ENCODE results near the gene INPP4A. TPM values are rescaled to one million over a fixed set of nuclear protein-coding genes. Genes with fewer than 3 reads are reported as not detected.

The INPP4A gene
- polyA plus RNA-seq, 2 of the 4 experiments (the other 2 are of a cell fraction) = 9.4 to 16.0 TPM

GRCh38 chr2:98458207-98458606 lies 13.5 kb downstream of the INPP4A start:
- peak overlapping the region; percentile 56 for H3K4me2 ChIP-seq

GRCh38 chr2:98458667-98459380 lies 14.2 kb downstream of the INPP4A start:
- CTCF ChIA-PET = interaction anchor here (1.3 kb wide), 2 partner anchors 12 to 47 kb away, joined by 3 read pairs; no protein-coding TSS in a partner anchor
- H3K4me1 ChIP-seq = peaks cover 65% of the 10 kb centered on the region
- H3K4me3 ChIP-seq = no peak overlapping the region
- no peak for ATAC-seq
- WGBS (ENCODE audit: missing lambda C conversion rate) = 94% methylated on average over 14 of the region's 14 CpGs
- POLR2A ChIA-PET = interaction anchor here (1.5 kb wide), 1 partner anchor 14 kb away, joined by 5 read pairs; the partner anchor contains the start of gene INPP4A
- H3K9me3 ChIP-seq = no peaks in the 10 kb centered on the region
- DNase-seq (ENCODE audit: low read depth in 1 of 2, low spot score in 1 of 2) = no peak
- FAIRE-seq = no peak
- peak overlapping the region in 1 of 2 experiments; percentile 84; a peak in 3 of 6 replicates for H3K27ac ChIP-seq
- no peak overlapping the region for H3K4me2 ChIP-seq
- TF ChIP-seq FOSL2 (IDR thresholded peaks at IDR 0.05) = no peak
- no peak for TF ChIP-seq FOSL2 (CRISPR knock-in tag; IDR thresholded peaks at IDR 0.05)
- no peak for TF ChIP-seq BHLHE40 (IDR thresholded peaks at IDR 0.05; ENCODE audit: low read depth, low read length)
- TF ChIP-seq HOXB5 (CRISPR knock-in tag; IDR thresholded peaks at IDR 0.05) = no peak
- no peak for TF ChIP-seq CBX8 (IDR thresholded peaks at IDR 0.05)
- TF ChIP-seq NPAS2 (CRISPR knock-in tag; IDR thresholded peaks at IDR 0.05; ENCODE audit: borderline replicate concordance) = no peak
- no peak for TF ChIP-seq MYC (IDR thresholded peaks at IDR 0.05; ENCODE audit: borderline replicate concordance, low read length)
- TF ChIP-seq GATA3 (IDR thresholded peaks at IDR 0.05; ENCODE audit: borderline replicate concordance) = no peak
- no peak for TF ChIP-seq NR3C1 (IDR thresholded peaks at IDR 0.05)
- TF ChIP-seq MAX (IDR thresholded peaks at IDR 0.05) = no peak
- TF ChIP-seq PBX3 (IDR thresholded peaks at IDR 0.05) = no peak
- TF ChIP-seq MAFK (IDR thresholded peaks at IDR 0.05; ENCODE audit: partially characterized antibody) = no peak
- no peak for TF ChIP-seq KDM5A (IDR thresholded peaks at IDR 0.05)

More at GRCh38 chr2:98458207-98458606, 13.5 kb downstream of the INPP4A start:
- TF ChIP-seq MYC (IDR thresholded peaks at IDR 0.05; ENCODE audit: borderline replicate concordance, low read length) (no peak), RFX5 (IDR thresholded peaks at IDR 0.05) (no peak), ZFP36 (IDR thresholded peaks at IDR 0.05; ENCODE audit: borderline replicate concordance, partially characterized antibody) (no peak), REST (IDR thresholded peaks at IDR 0.05) (no peak), BHLHE40 (IDR thresholded peaks at IDR 0.05; ENCODE audit: low read depth, low read length) (no peak), RNF2 (IDR thresholded peaks at IDR 0.05; ENCODE audit: borderline replicate concordance, low read depth) (no peak), KDM5A (IDR thresholded peaks at IDR 0.05) (no peak), CTCF (IDR thresholded peaks at IDR 0.05) (no peak), GATA3 (IDR thresholded peaks at IDR 0.05; ENCODE audit: borderline replicate concordance) (no peak), CHD4 (IDR thresholded peaks at IDR 0.05; ENCODE audit: borderline replicate concordance) (no peak), NPAS2 (CRISPR knock-in tag; IDR thresholded peaks at IDR 0.05; ENCODE audit: borderline replicate concordance) (no peak), FOSL2 (IDR thresholded peaks at IDR 0.05) (no peak), FOSL2 (CRISPR knock-in tag; IDR thresholded peaks at IDR 0.05) (no peak)
- H3K4me1 ChIP-seq = peaks cover 67% of the 10 kb centered on the region
- ATAC-seq (peak in 1 of 2 experiments; percentile 13; a peak in 1 of 6 replicates), FAIRE-seq (no peak), DNase-seq (ENCODE audit: low read depth in 1 of 2, low spot score in 1 of 2) (peak in 1 of 2 experiments; percentile 41)
- H3K9me3 ChIP-seq = no peaks in the 10 kb centered on the region
- WGBS (ENCODE audit: missing lambda C conversion rate) = 65% methylated on average over 4 of the region's 4 CpGs
- no peak overlapping the region for H3K4me3 ChIP-seq
- ChIA-PET CTCF (interaction anchor here (1.3 kb wide), 2 partner anchors 11 to 46 kb away, joined by 3 read pairs; no protein-coding TSS in a partner anchor), POLR2A (interaction anchor here (1.5 kb wide), 1 partner anchor 14 kb away, joined by 5 read pairs; the partner anchor contains the start of gene INPP4A)
- H3K27ac ChIP-seq = peak overlapping the region; percentile 59 to 84; a peak in 5 of 6 replicates
